ENCODE measurements around the gene PCDHGA4. TPM values are rescaled to one million over a fixed set of nuclear protein-coding genes. Genes with fewer than 3 reads are reported as not detected.

PCDHGA4 gene
- total and polyA plus RNA-seq, 2 of the 13 experiments (the other 11 are each of a cell fraction or from before 2014, with no cell fraction given), result 0.49 to 0.58 TPM

DNA sequence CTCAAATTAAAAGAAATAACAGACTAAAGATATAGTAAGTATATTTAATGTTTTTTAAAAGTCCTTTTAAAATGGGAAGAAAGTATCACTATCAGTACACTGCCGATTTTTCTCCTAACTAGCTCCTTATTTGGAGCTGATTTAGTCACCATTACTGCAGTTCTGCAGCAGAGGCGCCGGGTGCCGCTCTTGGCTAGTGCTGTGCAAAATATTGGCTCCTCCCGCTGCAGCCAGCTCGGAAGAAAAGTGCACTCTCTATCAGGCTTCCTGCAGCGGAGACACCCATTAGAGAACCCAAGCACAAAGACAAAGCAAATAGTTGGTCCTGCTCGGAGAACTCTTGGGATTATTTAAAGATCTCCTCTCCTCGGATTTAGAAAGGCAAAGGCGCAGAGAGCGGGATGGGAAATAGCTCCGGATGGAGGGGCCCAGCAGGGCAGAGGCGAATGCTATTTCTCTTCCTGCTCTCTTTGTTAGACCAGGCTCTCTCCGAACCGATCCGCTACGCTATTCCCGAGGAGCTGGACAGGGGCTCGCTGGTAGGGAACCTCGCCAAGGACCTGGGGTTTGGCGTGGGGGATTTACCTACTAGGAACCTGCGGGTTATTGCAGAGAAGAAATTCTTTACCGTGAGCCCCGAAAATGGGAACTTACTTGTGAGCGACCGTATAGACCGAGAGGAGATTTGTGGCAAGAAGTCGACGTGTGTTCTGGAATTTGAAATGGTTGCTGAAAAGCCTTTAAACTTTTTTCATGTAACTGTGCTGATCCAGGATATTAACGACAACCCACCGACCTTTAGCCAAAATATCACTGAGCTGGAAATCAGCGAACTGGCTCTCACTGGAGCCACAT is 15.4 kb downstream of the PCDHGA4 start, which contains the start of gene PCDHGB3:
PCDHGB3 (plus strand) TSS at position 249 of the 855 bp plus-strand sequence; CDS start at position 402, 153 bp downstream.
- ChIA-PET POLR2A (no interaction called here), CTCF (ENCODE audit: low intra/inter-chr PET ratio, low total read pairs) (no interaction called here)
- no TSS peak for BruUV-seq (replicated peaks)
- no peak within 1 kb of the TSS for H2AFZ ChIP-seq (ENCODE audit: low read length)
- no peak within 1 kb of the TSS for H3K27ac ChIP-seq (ENCODE audit: extremely low read length, insufficient read depth, low read length)
- no peaks in the 10 kb centered on the region for H3K27me3 ChIP-seq (ENCODE audit: control insufficient read depth in 1 of 2, insufficient read depth in 2 of 2, low read length in 2 of 2)
- in situ Hi-C loops (cut with HindIII; ENCODE audit: extremely low pct_ligation_motif_present, low pct_unique_long_range_greater_than_20kb) (no loop called here), intact Hi-C loops (cut with micrococcal nuclease; ENCODE audit: unreplicated experiment) (no loop called here)
- H4K20me1 ChIP-seq (ENCODE audit: insufficient read depth, low read length), result no peaks in the 10 kb centered on the region
- WGBS (ENCODE audit: low lambda C conversion rate), result 67% methylated on average over 32 of the region's 32 CpGs
- DNase-seq (ENCODE audit: low spot score), result no peak
- H3K4me1 ChIP-seq (ENCODE audit: insufficient read depth, low read length), result no peaks in the 10 kb centered on the region
- no peaks in the 10 kb centered on the region for H3K36me3 ChIP-seq (replicated peaks in 1 of 2; ENCODE audit: control insufficient read depth in 1 of 2, insufficient read depth in 2 of 2, low read length in 2 of 2)
- H3K9ac ChIP-seq (ENCODE audit: insufficient read depth, low read depth, low read length), result no peak within 1 kb of the TSS
- no peak within 1 kb of the TSS for H3K4me2 ChIP-seq (ENCODE audit: low read depth, low read length)
- no peak within 1 kb of the TSS for H3K4me3 ChIP-seq (replicated peaks in 1 of 3; ENCODE audit: insufficient read depth in 1 of 3, low read depth in 2 of 3, low read length in 3 of 3)
- no peaks in the 10 kb centered on the region for H3K79me2 ChIP-seq (ENCODE audit: insufficient read depth, low read length)
- H3K9me3 ChIP-seq (ENCODE audit: low read length), result peaks cover 56% of the 10 kb centered on the region
- no peak for FAIRE-seq
- ATAC-seq, result no peak
- TF ChIP-seq ZNF296 (CRISPR knock-in tag; conservative IDR thresholded peaks at IDR 0.05) (no peak), TBX2 (CRISPR knock-in tag; IDR thresholded peaks at IDR 0.05; ENCODE audit: borderline replicate concordance) (no peak), PHF8 (CRISPR knock-in tag; IDR thresholded peaks at IDR 0.05) (no peak), MAF1 (CRISPR knock-in tag; IDR thresholded peaks at IDR 0.05; ENCODE audit: borderline replicate concordance) (no peak), ATF1 (CRISPR knock-in tag; IDR thresholded peaks at IDR 0.05) (no peak), KDM1A (CRISPR knock-in tag; IDR thresholded peaks at IDR 0.05) (no peak), ZNF274 (CRISPR knock-in tag; IDR thresholded peaks at IDR 0.05) (no peak), ZNF841 (CRISPR knock-in tag; IDR thresholded peaks at IDR 0.05; ENCODE audit: borderline replicate concordance) (no peak)
- TF ChIP-seq, protein P1, sequence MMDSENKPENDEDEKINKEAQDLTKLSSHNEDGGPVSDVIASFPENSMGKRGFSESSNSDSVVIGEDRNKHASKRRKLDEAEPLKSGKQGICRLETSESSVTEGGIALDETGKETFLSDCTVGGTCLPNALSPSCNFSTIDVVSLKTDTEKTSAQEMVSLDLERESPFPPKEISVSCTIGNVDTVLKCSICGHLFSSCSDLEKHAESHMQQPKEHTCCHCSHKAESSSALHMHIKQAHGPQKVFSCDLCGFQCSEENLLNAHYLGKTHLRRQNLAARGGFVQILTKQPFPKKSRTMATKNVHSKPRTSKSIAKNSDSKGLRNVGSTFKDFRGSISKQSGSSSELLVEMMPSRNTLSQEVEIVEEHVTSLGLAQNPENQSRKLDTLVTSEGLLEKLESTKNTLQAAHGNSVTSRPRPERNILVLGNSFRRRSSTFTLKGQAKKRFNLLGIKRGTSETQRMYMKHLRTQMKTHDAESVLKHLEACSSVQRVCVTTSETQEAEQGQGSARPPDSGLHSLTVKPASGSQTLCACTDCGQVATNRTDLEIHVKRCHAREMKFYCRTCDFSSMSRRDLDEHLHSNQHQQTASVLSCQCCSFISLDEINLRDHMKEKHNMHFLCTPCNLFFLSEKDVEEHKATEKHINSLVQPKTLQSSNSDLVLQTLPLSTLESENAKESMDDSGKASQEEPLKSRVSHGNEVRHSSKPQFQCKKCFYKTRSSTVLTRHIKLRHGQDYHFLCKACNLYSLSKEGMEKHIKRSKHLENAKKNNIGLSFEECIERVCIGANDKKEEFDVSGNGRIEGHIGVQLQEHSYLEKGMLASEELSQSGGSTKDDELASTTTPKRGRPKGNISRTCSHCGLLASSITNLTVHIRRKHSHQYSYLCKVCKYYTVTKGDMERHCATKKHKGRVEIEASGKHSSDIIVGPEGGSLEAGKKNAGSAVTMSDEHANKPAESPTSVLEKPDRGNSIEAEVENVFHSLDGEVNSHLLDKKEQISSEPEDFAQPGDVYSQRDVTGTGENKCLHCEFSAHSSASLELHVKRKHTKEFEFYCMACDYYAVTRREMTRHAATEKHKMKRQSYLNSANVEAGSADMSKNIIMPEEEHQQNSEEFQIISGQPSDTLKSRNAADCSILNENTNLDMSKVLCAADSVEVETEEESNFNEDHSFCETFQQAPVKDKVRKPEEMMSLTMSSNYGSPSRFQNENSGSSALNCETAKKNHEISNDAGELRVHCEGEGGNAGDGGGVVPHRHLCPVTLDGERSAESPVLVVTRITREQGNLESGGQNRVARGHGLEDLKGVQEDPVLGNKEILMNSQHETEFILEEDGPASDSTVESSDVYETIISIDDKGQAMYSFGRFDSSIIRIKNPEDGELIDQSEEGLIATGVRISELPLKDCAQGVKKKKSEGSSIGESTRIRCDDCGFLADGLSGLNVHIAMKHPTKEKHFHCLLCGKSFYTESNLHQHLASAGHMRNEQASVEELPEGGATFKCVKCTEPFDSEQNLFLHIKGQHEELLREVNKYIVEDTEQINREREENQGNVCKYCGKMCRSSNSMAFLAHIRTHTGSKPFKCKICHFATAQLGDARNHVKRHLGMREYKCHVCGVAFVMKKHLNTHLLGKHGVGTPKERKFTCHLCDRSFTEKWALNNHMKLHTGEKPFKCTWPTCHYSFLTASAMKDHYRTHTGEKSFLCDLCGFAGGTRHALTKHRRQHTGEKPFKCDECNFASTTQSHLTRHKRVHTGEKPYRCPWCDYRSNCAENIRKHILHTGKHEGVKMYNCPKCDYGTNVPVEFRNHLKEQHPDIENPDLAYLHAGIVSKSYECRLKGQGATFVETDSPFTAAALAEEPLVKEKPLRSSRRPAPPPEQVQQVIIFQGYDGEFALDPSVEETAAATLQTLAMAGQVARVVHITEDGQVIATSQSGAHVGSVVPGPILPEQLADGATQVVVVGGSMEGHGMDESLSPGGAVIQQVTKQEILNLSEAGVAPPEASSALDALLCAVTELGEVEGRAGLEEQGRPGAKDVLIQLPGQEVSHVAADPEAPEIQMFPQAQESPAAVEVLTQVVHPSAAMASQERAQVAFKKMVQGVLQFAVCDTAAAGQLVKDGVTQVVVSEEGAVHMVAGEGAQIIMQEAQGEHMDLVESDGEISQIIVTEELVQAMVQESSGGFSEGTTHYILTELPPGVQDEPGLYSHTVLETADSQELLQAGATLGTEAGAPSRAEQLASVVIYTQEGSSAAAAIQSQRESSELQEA (CRISPR knock-in tag; IDR thresholded peaks at IDR 0.05; ENCODE audit: not compliant biosample characterization), result no peak
- TF ChIP-seq, protein P2, sequence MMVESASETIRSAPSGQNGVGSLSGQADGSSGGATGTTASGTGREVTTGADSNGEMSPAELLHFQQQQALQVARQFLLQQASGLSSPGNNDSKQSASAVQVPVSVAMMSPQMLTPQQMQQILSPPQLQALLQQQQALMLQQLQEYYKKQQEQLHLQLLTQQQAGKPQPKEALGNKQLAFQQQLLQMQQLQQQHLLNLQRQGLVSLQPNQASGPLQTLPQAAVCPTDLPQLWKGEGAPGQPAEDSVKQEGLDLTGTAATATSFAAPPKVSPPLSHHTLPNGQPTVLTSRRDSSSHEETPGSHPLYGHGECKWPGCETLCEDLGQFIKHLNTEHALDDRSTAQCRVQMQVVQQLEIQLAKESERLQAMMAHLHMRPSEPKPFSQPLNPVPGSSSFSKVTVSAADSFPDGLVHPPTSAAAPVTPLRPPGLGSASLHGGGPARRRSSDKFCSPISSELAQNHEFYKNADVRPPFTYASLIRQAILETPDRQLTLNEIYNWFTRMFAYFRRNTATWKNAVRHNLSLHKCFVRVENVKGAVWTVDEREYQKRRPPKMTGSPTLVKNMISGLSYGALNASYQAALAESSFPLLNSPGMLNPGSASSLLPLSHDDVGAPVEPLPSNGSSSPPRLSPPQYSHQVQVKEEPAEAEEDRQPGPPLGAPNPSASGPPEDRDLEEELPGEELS (CRISPR knock-in tag; IDR thresholded peaks at IDR 0.05), result no peak
- TF ChIP-seq, protein P3, sequence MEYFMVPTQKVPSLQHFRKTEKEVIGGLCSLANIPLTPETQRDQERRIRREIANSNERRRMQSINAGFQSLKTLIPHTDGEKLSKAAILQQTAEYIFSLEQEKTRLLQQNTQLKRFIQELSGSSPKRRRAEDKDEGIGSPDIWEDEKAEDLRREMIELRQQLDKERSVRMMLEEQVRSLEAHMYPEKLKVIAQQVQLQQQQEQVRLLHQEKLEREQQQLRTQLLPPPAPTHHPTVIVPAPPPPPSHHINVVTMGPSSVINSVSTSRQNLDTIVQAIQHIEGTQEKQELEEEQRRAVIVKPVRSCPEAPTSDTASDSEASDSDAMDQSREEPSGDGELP (IDR thresholded peaks at IDR 0.05; ENCODE audit: borderline replicate concordance, low read depth), result no peak

Data from HepG2 (cell line).